NCI-H446 treated with DMSO at 0.1 percent for 48 hours (cell line): ENCODE data around the gene PBX3.

ENCODE experiments used
- DNase-seq: peaks from one replicate; lab custom pipeline; 2025; lab: John Stamatoyannopoulos, UW

PBX3 gene

GRCh38 chr9:125974705-125975104 is 227.5 kb downstream of the PBX3 start:
- no peak for DNase-seq

DNA sequence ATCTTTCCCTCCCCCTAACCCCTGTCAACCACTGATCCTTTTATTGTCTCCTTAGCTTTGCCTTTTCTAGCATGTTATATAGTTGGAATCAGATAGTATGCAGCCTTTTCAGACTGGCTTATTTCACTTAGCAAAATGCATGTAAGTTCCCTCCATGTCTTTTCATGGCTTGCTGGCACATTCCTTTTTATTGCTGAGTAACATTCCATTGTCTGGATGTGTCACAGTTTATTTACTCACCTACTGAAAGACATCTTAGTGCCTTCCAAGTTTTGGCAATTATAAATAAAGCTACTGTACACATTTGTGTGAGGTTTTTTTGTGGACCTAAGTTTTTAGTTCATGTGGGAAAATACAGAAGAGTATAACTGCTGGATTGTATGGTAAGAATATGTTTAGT is 230.1 kb downstream of the PBX3 start:
- DNase-seq: no peak

GRCh38 chr9:125979383-125979782 is 232.2 kb downstream of the PBX3 start:
- DNase-seq: no peak

DNA sequence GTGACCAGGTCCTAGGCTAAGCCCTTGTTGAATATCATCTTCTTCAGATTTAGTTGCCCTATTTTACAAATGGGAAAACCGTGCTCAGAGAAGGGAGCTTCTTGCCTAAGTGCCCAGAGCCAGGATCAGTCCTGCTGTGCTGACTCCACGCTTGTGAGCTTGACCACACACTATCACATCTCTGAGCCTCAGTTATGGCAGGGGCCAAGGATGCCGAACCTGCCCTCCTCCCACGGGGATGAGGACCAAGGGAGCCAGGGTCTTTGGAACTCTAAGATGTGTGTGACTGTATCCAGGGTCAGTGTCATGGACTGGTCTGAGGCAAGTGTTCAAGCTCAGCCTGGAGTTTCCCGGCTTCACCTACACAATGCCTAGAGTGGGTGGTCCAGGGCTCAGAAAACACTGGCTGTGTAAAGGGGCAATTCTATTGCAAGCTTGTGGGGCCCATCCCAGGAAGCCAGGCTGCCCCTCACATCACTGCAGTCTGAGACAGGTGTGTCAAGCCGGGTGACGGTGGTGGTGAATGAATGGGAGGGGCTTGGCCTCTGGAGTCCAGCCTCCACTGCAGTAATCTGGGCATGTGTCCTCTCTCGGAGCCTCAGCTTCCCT is 235.7 kb downstream of the PBX3 start:
- no peak for DNase-seq

- DNase-seq: no peak
Observed at GRCh38 chr9:125983681-125984080, 236.5 kb downstream of the PBX3 start.

GRCh38 chr9:125984461-125984860 is 237.3 kb downstream of the PBX3 start:
- DNase-seq: no peak

DNA sequence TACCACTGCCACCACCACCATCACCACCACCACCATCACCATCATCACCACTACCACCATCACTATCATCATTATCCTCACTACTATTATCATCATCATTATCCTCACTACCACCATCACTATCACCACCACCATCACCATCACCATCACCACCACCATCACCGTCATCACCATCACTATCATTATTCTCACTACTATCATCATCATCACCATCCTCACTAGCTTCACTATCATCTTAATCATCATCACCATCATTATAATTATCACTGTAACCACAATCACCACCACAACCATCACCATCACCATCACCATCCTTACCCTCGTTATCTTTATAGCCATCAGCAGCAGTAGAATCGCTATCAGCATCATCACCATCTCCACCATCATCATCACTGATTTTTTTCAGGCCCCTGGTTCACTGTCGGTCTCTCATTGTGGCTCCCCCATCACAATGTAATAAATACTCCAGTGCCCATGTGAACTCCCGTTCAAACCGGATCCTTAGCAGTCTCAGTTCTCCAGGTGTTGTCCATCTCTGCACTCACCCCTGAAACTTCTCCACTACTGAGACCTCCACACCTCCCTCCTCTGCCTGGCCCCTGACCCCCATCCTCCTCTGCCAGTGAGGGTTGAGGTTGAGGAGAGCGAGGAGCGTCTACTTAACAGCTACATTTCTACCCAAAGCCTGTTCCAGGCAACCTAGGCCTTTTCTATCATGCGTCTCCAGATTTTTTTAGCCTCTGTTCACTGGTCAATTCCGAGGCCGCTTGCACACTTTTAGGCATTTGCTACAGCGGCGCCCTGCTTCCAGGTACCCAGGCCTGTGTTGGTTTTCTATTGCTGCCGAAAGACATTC is 238.2 kb downstream of the PBX3 start:
- DNase-seq: no peak

DNA sequence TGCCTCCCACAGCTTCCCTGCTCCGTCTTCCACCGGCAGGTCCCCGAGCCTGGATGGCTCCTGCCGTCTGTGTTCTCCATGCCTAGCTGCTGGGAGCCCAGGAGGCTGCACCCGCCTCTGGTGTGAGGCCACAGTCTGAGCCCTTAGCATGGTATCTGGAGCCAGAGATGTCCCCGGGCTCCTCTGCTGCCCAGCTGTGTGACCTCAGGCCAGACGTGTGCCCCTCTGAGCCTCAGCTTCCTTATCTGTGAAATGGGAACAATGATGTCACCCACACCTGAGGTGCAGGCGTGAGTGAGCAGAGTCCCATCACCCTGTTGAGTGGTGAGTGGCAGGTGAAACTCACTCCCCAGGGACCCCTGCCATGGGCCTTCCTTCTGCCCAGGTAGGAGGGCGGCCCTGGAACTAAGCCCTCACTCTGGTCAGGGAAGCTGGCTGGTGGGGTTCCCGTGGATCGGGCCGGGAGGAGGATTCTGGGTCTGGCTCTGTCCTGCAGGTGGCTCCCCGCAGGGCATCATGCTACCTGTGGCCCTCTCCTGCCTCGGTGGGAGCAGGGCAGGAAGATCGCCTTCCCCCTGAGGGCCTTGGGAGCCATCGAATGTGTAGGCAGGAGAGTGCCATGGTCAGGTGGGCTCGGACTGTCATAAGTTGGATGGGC is 239.0 kb downstream of the PBX3 start:
- no peak for DNase-seq

DNA sequence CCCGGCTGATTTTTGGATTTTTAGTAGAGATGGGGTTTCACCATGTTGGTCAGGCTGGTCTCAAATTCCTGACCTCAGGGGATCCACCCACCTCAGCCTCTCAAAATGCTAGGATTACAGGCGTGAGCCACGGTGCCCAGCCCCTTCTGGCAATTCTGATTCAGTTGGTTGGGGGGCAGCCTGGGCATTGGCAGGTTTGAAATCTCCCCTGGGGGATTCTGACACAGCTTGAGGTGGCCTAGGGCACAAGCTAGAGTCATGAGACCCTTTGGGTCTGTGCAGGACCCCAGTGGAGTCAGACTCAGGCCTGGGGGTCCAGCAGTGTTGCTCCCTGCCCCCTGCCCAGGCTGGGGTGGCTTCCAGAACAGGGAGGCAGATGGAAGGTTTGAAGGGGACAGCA is 239.8 kb downstream of the PBX3 start:
- DNase-seq: no peak

DNA sequence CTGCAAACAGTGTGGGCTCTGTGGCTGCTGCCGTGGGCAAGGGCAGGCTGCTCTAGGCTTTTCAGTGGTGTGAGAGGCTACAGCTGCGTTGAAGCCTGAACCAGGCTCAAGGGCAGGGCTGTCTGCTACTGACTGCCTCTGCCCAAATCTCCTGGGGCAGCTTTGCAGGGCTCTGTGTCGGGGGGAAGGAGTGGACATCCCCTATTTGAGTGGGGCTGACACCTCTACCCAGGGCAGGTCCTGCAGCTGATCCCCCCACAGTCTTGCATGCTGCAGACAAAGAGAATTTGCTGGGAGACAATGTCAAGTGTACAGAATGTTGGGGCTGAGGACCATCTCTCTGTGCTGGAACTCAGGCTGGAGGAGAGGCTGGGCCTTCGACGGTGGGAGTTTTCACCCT is 240.2 kb downstream of the PBX3 start:
- DNase-seq: no peak

GRCh38 chr9:125988479-125989050 is 241.4 kb downstream of the PBX3 start:
- no peak for DNase-seq

GRCh38 chr9:125989090-125989501 is 241.9 kb downstream of the PBX3 start:
- no peak for DNase-seq

DNA sequence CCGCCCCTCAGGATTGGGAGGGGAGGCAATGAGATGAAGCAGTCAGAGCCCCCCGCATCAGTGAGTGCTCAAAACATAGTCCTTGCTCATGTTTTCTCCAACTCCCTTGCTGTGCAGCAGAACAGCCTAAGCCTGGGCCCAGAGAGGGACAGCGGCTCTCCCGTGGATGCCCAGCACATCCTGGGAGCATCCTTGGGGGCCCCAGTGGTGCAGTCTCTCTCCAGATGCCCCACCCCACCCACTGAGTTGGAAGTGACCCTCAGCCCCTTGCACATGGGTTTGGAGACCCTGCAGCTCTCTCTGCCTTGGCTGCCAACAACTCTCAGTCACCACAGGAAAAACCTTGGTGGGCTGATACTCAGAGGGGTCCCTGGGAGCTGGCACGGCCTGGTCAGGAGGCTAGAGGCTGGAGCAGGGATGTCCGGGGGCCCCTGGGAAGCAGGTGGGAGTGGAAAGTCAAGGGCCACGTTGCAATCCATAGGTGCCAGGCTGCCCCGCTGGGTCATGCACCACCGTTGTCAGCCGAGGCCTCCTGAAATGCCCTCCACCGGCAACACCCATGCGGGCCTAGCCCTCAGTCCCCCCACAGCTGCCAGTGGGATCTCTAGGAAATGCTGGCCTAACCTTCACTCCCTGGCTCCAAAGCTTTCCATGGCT is 242.5 kb downstream of the PBX3 start:
- no peak for DNase-seq

DNA sequence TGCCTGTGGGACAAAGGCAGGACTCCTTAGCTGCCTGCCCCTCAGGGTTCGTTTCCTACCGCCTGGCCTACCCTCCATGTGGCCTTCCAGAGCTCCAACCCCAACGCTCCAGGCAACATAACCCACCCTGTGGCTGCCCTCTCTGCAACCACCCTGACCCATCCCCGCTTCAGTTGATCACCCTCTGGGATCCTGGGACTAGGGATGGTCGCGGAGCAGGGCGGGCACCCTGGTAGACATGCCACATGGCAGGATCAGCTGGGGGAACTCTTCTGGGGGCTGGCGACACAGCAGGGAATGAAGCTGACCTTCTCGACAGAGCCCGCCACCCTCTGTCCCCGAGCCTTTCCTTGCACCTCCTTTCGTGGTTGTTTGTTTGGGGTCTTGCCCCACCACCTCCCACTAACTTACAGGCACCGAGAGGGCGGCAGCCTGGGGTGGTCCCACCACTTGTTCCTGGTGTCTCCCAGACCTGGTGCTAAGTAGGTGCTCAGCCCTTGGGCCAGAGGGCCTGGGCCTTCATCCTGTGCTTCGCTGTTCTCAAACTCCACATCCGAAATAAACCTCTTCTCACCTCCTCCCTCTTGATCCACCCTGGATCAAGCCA is 243.1 kb downstream of the PBX3 start:
- DNase-seq: no peak

GRCh38 chr9:125990793-125991220 is 243.6 kb downstream of the PBX3 start:
- DNase-seq: no peak

DNA sequence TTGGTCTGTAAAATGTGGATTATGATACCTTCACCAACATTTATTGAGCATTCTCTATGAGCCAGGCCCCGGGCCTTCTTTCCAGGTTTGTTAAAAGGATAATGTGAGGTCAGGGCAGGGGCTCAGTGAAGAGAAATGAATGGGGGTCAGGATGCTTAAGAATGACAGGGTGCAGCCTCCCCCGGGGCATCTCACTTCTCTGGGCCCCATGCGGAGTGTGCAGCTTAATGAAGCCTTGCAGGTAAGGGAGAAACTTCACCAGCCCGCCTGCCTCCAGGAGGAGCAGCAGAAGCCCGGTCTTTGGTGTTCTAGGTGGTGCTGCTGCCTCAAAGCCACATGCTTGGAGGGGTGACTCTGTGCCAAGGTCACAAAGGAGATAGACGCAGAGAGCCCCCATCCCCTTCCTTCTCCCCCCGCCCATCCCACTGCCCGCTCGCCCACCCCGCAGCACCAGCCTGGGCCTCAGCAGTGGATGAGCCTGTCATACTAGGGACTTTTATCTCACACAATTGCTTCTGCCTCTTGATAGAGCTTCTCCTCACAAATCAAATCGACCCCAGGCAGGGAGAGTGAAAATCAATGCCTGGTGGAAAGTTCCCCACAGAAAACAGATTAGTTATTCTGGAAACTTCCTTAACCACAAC is 244.8 kb downstream of the PBX3 start:
- no peak for DNase-seq

- DNase-seq: no peak
Observed at GRCh38 chr9:125992557-125992956, 245.4 kb downstream of the PBX3 start.

DNA sequence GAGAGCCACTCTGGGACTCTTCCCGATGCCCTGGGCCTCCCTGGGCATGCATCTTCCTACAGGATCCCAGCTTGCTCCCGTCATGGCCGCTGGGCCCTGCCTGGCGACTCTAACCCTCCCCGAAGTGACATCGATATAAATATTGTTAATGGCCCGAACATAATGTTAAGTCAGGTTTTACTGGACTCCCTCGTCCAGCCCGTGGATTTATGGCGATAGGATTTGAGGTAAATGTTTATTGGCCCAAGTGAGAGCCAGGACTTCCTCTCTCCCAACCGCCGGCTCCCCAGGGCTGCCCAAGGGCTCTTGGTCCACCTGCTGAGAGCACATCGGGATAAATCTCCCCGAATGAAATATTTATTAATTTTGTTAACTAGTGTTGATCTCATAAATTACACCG is 246.3 kb downstream of the PBX3 start:
- DNase-seq: no peak

DNA sequence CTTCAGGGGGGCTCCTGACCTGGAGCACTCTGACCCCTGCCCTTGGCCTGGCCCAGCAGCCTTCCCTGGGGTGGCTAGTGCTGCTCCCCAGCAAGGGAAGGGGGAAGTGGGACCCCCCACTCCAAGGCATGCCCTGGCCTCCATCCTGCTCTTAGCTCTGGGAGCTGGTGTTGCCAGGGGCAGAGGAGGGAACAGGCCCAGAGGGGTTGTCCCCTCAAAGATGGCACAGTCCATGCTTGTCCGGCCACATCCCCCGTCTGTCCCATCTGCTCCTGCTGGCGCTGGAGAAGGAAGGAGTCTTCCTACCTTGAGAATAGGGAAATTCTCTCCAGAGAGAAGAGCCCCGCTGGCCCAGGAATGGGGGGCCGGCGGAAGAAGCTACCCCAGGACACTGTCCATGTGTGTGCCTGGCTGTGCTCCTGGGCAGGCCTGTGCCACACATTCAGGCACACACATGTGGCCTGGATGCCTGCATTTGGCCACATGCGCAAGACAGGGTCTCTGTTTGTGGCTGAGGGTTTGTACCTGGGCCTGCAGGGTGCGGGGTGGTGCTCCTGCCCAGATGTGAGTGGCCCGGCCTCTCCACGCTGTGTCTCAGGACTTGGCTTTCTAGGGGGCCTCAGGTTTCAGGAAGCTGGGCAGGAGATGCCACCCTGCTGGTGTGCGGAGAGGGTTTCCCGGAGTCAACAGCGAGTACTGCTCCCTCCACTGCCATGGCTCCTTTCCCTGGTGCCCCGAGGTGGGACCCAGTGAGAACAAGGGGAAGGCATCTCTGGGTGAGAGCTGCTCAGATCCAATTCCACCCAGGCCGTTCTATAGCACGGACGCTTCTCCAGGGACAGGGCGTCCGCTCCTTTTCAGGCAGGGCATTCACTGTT is 247.1 kb downstream of the PBX3 start:
- no peak for DNase-seq

GRCh38 chr9:125995006-125995405 is 247.8 kb downstream of the PBX3 start:
- no peak for DNase-seq
